Measurements from ENCODE around the gene SYT14.

The SYT14 gene

GRCh38 chr1:210200124-210200736 is 262.2 kb downstream of the SYT14 start:
- Histone ChIP-seq H2AFZ (ENCODE audit: low read depth, low read length) (no peak overlapping the region), H3K27me3 (ENCODE audit: low read depth, low read length) (peaks cover 27% of the 10 kb centered on the region), H4K20me1 (ENCODE audit: insufficient read depth, low read length) (no peaks in the 10 kb centered on the region), H3K4me3 (ENCODE audit: low read length) (no peak overlapping the region), H3K9ac (ENCODE audit: low read length) (no peak overlapping the region), H3K4me1 (ENCODE audit: low read length) (no peaks in the 10 kb centered on the region), H3K36me3 (replicated peaks; ENCODE audit: low read depth, low read length) (no peaks in the 10 kb centered on the region), H3K4me2 (ENCODE audit: low read length) (no peak overlapping the region), H3K27ac (ENCODE audit: low read length) (no peak overlapping the region), H3K9me3 (ENCODE audit: insufficient read depth, low read length) (no peaks in the 10 kb centered on the region), H3K79me2 (ENCODE audit: low read length) (no peaks in the 10 kb centered on the region)
- no peak for TF ChIP-seq EZH2phosphoT487 (IDR thresholded peaks at IDR 0.05; ENCODE audit: low read depth)
- TF ChIP-seq, protein P1, sequence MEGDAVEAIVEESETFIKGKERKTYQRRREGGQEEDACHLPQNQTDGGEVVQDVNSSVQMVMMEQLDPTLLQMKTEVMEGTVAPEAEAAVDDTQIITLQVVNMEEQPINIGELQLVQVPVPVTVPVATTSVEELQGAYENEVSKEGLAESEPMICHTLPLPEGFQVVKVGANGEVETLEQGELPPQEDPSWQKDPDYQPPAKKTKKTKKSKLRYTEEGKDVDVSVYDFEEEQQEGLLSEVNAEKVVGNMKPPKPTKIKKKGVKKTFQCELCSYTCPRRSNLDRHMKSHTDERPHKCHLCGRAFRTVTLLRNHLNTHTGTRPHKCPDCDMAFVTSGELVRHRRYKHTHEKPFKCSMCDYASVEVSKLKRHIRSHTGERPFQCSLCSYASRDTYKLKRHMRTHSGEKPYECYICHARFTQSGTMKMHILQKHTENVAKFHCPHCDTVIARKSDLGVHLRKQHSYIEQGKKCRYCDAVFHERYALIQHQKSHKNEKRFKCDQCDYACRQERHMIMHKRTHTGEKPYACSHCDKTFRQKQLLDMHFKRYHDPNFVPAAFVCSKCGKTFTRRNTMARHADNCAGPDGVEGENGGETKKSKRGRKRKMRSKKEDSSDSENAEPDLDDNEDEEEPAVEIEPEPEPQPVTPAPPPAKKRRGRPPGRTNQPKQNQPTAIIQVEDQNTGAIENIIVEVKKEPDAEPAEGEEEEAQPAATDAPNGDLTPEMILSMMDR (IDR thresholded peaks at IDR 0.05; ENCODE audit: low read depth, low read length): peak; percentile 13

- Histone ChIP-seq H3K9ac (ENCODE audit: low read length) (no peak overlapping the region), H3K27ac (ENCODE audit: low read length) (no peak overlapping the region), H4K20me1 (ENCODE audit: insufficient read depth, low read length) (no peaks in the 10 kb centered on the region), H3K9me3 (ENCODE audit: insufficient read depth, low read length) (no peaks in the 10 kb centered on the region), H3K36me3 (replicated peaks; ENCODE audit: low read depth, low read length) (no peaks in the 10 kb centered on the region), H3K4me1 (ENCODE audit: low read length) (no peaks in the 10 kb centered on the region), H3K27me3 (ENCODE audit: low read depth, low read length) (peaks cover 27% of the 10 kb centered on the region), H2AFZ (ENCODE audit: low read depth, low read length) (no peak overlapping the region), H3K79me2 (ENCODE audit: low read length) (no peaks in the 10 kb centered on the region), H3K4me3 (ENCODE audit: low read length) (no peak overlapping the region), H3K4me2 (ENCODE audit: low read length) (no peak overlapping the region)
- TF ChIP-seq, protein P1 (IDR thresholded peaks at IDR 0.05; ENCODE audit: low read depth, low read length): no peak
- TF ChIP-seq EZH2phosphoT487 (IDR thresholded peaks at IDR 0.05; ENCODE audit: low read depth): no peak
Observed at GRCh38 chr1:210201681-210202080, 263.7 kb downstream of the SYT14 start.

DNA sequence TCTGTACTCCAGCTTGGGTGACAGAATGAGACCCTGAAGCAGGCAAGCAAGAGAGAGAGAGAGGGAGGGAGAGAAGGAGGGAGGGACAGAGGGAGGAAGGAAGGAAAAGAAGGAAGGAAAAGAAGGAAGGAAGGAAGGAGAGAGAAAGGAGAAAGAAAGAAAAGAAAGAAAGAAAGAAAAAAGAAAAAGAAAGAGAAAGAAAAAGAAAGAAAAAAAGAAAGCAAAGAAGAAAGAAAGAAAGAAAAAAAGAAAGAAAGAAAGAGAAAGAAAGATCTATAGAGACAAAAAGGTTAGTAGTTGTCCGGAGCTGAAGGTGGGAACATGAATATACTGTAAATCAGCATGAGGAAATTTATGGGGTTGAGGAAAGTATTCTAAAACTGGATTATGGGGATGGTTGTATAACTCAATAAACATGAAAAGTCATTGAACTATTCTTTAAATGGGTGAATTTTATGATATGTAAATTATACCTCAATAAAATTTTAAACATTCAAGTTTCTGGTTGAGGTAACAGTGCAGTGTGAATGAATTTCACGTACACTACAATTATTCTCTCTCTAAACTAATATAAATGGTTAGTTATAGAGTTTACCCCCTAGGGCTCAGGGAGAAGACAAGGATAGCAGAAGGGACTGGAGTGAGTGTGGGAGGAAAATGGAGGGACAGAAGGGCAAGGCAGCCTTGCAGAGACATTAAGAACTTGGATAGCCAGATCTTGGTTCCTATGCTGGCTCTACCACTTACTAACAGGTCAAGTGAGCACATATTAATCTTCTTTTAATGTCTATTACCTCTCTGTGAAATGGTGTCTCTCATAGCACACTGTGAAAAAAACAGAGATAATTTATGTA is 269.8 kb downstream of the SYT14 start:
- no peaks in the 10 kb centered on the region for H3K4me1 ChIP-seq (ENCODE audit: low read length)
- no peak overlapping the region for H2AFZ ChIP-seq (ENCODE audit: low read depth, low read length)
- no peak overlapping the region for H3K4me2 ChIP-seq (ENCODE audit: low read length)
- H3K4me3 ChIP-seq (ENCODE audit: low read length): no peak overlapping the region
- no peaks in the 10 kb centered on the region for H3K9me3 ChIP-seq (ENCODE audit: insufficient read depth, low read length)
- no peak overlapping the region for H3K27ac ChIP-seq (ENCODE audit: low read length)
- no peaks in the 10 kb centered on the region for H3K36me3 ChIP-seq (replicated peaks; ENCODE audit: low read depth, low read length)
- no peaks in the 10 kb centered on the region; the same call in 1 of the 2 replicates for H4K20me1 ChIP-seq (ENCODE audit: insufficient read depth, low read length)
- no peak overlapping the region for H3K9ac ChIP-seq (ENCODE audit: low read length)
- H3K79me2 ChIP-seq (ENCODE audit: low read length): no peaks in the 10 kb centered on the region
- H3K27me3 ChIP-seq (ENCODE audit: low read depth, low read length): peaks cover 11% of the 10 kb centered on the region; the same call in 1 of the 2 replicates
- no peak for TF ChIP-seq EZH2phosphoT487 (IDR thresholded peaks at IDR 0.05; ENCODE audit: low read depth)
- TF ChIP-seq, protein P1 (IDR thresholded peaks at IDR 0.05; ENCODE audit: low read depth, low read length): no peak

GRCh38 chr1:210213335-210213734 is 275.3 kb downstream of the SYT14 start:
- Histone ChIP-seq H3K4me3 (ENCODE audit: low read length) (no peak overlapping the region), H3K36me3 (replicated peaks; ENCODE audit: low read depth, low read length) (no peaks in the 10 kb centered on the region), H3K4me2 (ENCODE audit: low read length) (no peak overlapping the region), H3K79me2 (ENCODE audit: low read length) (no peaks in the 10 kb centered on the region), H2AFZ (ENCODE audit: low read depth, low read length) (no peak overlapping the region), H3K9me3 (ENCODE audit: insufficient read depth, low read length) (no peaks in the 10 kb centered on the region), H4K20me1 (ENCODE audit: insufficient read depth, low read length) (no peaks in the 10 kb centered on the region; the same call in 1 of the 2 replicates), H3K9ac (ENCODE audit: low read length) (no peak overlapping the region), H3K27me3 (ENCODE audit: low read depth, low read length) (0 out of 2 replicates have a peak, but pooled peaks cover 5% of the 10 kb centered on the region), H3K4me1 (ENCODE audit: low read length) (no peaks in the 10 kb centered on the region), H3K27ac (ENCODE audit: low read length) (no peak overlapping the region)
- TF ChIP-seq EZH2phosphoT487 (IDR thresholded peaks at IDR 0.05; ENCODE audit: low read depth): no peak
- TF ChIP-seq, protein P1 (IDR thresholded peaks at IDR 0.05; ENCODE audit: low read depth, low read length): no peak
